Endometrium (tissue), 2 donors: ENCODE measurements around the gene HDHD2.

Source experiments
- FAIRE-seq: peaks from 2 replicates; lab custom pipeline; 2012; peaks lifted over from hg19 to GRCh38; lab: Jason Lieb, UNC
- donor health status: control.
- donor health status: control.

HDHD2 gene

DNA sequence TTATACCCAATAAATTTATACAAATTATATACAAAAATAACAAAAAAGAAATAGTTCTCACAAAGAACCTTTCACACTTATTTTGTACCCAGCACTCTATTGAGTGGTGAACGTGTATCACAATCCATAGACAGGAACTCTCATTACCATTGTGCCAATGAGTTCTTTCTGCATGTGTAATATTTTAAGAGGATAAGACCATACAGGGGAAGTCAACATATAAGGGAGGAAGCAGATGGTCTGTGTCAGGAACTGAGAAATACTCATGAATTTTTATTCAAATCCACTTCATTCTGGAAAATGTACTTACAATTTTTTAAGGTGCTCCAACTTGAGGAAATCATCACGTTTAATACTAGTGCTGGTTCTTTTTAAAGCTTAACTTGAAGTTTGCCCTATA is 87.8 kb downstream of the HDHD2 start:
- FAIRE-seq: no peak
